ENCODE measurements around the gene NAV2.

DNA sequence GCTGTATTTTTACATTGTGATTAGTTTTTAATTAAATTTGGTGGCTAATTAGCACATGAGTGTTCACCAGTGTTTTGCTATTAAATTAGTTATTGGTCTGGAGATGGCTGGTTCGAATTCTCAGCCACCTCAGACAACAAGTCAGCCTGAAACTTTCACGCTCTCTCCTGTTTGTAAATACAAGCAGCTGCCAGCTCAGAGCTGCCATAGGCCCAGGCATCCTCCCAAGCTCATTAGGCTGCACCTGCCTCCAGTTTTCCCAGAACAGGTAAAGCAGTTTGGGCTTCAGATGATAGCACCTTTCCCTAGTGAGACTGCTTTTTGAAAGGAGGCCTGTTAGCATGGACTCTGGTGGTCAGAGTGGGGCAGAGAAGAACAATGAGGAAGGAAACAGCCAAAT, 156.8 kb downstream of the NAV2 start:
- no peak for TF ChIP-seq CTCF (IDR thresholded peaks at IDR 0.05 in 8 of 11, conservative IDR thresholded peaks at IDR 0.05 in 3 of 11)
- no peak for TF ChIP-seq POLR2A (IDR thresholded peaks at IDR 0.05)
